ENCODE results near the gene GABRB3. TPM values are rescaled to one million over a fixed set of nuclear protein-coding genes. Genes with fewer than 3 reads are reported as not detected.
A peak's percentile ranks its signal among the peaks of the same experiment; 100 is the strongest.

GABRB3 gene
- total RNA-seq (1 to 10 TPM in 1 of 2 donors, under 1 TPM in 1; 0.94 to 2.6 TPM), polyA plus RNA-seq (ENCODE audit: insufficient read length in 6 of 6) (1 to 10 TPM; 1.3 to 4.0 (median 2.3) TPM)
- long read RNA-seq, donor 1, partial matches to known transcripts, result 0 of 1 reads
- long read RNA-seq, donor 1, other reads (novel, unspliced or antisense), result 0 of 1 reads
- long read RNA-seq, donor 2, partial matches to known transcripts, result 0 of 1 reads
- long read RNA-seq, donor 2, other reads (novel, unspliced or antisense), result 0 of 1 reads
- long read RNA-seq, donor 3, result 0 reads
- long read RNA-seq, donor 4, result 0 reads
- long read RNA-seq, donor 5, result 0 reads
- long read RNA-seq, donor 6, full-length matches to known transcripts, result 2 of 2 reads
- long read RNA-seq, donor 6, partial matches to known transcripts, result 0 of 2 reads
- long read RNA-seq, donor 6, other reads (novel, unspliced or antisense), result 0 of 2 reads
- long read RNA-seq, donor 7, result 0 reads
- long read RNA-seq, donor 8, result 0 reads
- long read RNA-seq, donor 9, result 0 reads
- long read RNA-seq, donor 10, result 0 reads
- long read RNA-seq, donor 11, result 0 reads
- long read RNA-seq, donor 12, partial matches to known transcripts, result 0 of 1 reads
- long read RNA-seq, donor 12, other reads (novel, unspliced or antisense), result 0 of 1 reads

DNA sequence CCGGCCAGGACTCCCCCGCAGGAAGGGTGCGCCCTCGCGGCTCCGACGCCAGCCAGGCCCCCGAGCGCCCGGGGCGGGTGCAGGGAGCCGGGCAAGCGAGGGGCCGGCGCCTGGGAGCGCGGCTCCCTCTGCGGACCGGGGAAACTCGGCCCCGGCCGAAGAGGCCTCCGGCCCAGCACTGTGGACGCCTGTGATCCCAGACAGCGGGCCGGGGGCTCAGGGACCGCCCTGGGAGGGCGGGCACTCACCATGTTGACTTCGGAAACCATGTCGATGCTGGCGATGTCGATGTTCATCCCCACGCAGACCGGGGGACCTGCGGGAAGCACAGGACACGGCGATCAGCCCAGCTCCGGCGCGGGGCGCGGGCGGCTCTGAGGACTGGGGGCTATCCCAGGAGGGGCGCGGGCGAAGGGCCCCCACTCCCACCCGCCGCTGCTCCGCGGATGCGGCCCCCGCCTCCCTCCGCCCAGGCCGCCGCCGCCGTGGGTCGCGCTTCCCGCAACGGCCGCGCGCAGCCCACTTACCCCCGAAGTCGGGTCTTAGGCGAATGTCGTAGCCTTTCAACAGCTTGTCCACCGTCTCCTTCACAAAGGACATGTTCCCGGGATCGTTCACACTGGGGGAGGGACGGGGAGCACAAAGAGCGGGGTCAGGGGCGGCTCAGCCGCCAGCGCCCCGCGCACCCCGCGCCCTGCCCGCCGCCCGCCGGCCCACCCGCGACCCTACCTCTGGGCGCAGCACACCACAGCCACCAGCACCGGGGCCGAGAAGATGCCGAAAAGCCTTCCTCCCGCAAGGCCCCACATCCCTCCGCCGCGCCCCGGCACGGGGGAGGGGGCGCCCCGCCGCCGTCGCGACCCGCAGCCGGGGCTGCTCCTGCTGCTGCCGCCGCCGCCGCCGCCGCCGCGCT, at the start of gene GABRB3:
TSS of gene GABRB3 (minus strand) at position 913 of the 913 bp plus-strand sequence.
- no peak for TF ChIP-seq CTCF (IDR thresholded peaks at IDR 0.05)
- Histone ChIP-seq H3K4me1 (peaks cover 0 to 14% of the 10 kb centered on the region in 2 donors), H3K9me3 (no peaks in the 10 kb centered on the region), H3K27me3 (peaks cover 36 to 88% of the 10 kb centered on the region in 2 donors), H3K36me3 (no peaks in the 10 kb centered on the region), H3K27ac (no peak within 1 kb of the TSS), H3K4me3 (peak within 1 kb of the TSS; percentile 9 to 19)
- DNase-seq (no peak), ATAC-seq (no peak)
- intact Hi-C loops (cut with DNase I), result no loop called here

DNA sequence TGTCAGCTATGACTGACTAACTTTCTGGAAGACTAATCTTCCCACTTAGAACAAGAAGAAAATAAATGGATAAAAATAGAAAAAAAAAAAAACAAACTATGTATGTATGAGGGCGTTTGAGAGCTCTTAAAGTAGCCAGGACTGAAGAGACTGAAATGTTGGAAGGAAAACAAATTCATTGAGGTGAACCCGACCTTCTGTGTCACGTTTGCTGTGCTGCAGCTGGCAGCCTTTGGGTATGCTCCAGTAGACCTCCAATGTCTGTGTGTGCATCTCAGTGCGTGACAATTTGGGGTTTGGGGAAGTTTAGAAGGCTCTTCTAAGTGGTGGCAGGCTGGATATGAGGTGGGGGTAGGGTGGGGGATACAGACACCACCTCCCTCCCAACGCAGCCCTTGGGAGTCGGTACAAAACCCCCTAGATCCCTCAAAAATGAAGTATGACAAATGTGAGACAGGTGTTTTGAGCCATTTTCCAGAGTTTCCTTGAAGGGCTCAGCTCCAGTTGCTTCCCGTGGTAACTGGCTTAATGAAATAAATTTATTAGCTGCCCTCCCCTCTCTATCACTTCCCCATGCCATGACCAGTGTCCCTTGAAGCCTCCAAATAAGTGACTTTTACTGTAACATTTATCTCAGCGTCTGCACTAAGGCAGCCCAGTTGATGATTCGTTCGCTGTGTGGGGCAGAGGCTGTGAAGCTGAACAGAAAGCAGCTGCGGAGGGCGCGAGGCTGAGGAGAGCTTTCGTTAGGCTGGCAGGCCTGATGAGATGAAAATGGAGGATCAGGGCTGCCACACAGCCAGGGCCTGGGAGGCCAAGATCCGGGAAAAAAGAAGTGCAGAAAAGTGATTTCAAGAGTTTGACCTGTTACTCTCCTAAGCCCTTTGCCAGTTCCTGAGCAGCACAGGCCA, 34.9 kb upstream of the GABRB3 start:
- no peak overlapping the region for H3K4me3 ChIP-seq
- H3K27ac ChIP-seq, result no peak overlapping the region
- H3K9me3 ChIP-seq, result peaks cover 0 to 19% of the 10 kb centered on the region in 2 donors
- no peaks in the 10 kb centered on the region for H3K4me1 ChIP-seq
- H3K36me3 ChIP-seq, result no peaks in the 10 kb centered on the region
- intact Hi-C loops (cut with DNase I), result no loop called here
- DNase-seq (no peak), ATAC-seq (no peak)
- TF ChIP-seq CTCF (IDR thresholded peaks at IDR 0.05), result no peak
- H3K27me3 ChIP-seq, result peaks cover 0 to 12% of the 10 kb centered on the region in 2 donors

- Histone ChIP-seq H3K27me3 (peaks cover 0 to 12% of the 10 kb centered on the region in 2 donors), H3K9me3 (peaks cover 0 to 8% of the 10 kb centered on the region in 2 donors), H3K36me3 (no peaks in the 10 kb centered on the region), H3K4me3 (no peak overlapping the region), H3K27ac (no peak overlapping the region), H3K4me1 (no peaks in the 10 kb centered on the region)
- no peak for TF ChIP-seq CTCF (IDR thresholded peaks at IDR 0.05)
- intact Hi-C loops (cut with DNase I), result no loop called here
- DNase-seq (no peak), ATAC-seq (no peak)
Observed at GRCh38 chr15:26806574-26806973, 33.7 kb upstream of the GABRB3 start.

DNA sequence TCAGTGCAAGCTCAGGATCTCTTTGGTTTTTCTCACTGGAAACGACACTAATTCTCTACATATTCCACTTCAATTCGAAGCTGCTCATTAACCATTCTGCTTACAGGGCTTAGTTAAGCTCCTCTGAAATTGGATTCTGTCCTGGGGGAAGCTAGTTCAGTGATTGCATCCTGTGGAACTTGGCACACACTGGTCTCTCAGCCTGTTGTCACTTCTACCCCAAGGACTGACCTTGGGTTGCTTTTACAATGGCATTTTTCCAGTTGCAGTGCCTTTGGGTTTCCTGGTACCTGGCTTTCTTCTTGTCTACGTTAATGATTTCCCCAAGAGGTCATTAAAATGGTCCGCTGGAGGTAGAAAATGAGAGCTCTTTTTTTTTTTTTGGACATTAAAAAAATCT, 33.3 kb upstream of the GABRB3 start:
- peaks cover 0 to 12% of the 10 kb centered on the region in 2 donors for H3K27me3 ChIP-seq
- H3K4me1 ChIP-seq, result no peaks in the 10 kb centered on the region
- no peaks in the 10 kb centered on the region for H3K36me3 ChIP-seq
- intact Hi-C loops (cut with DNase I), result no loop called here
- ATAC-seq, result no peak
- no peak overlapping the region for H3K27ac ChIP-seq
- no peak overlapping the region for H3K4me3 ChIP-seq
- no peak for DNase-seq
- peaks cover 0 to 5% of the 10 kb centered on the region in 2 donors for H3K9me3 ChIP-seq
- no peak for TF ChIP-seq CTCF (IDR thresholded peaks at IDR 0.05)
